A673 (cell line): ENCODE data around the gene RNF186. TPM values are rescaled to one million over a fixed set of nuclear protein-coding genes. Genes with fewer than 3 reads are reported as not detected.

Experiments used
- BruUV-seq: library from RNA; stranded (reverse); fragments of 400-500 nt; replicated peaks from 2 replicates; lab custom pipeline; 2021; lab: Mats Ljungman, UMichigan
- CTCF ChIA-PET: fragments of 300-600 bp; sonication (Branson Sonifier 250); formaldehyde crosslinking; loops from one replicate; lab custom pipeline; 2022; ENCODE audit warnings: antibody characterized with exemption; lab: Charles Lee
- POLR2A ChIA-PET: fragments of 300-600 bp; sonication (Branson Sonifier 250); formaldehyde crosslinking; loops from one replicate; lab custom pipeline; 2022; ENCODE audit warnings: antibody characterized with exemption; ENCODE audit not compliant: low non-redundant PET; lab: Charles Lee
- DNase-seq: peaks from one replicate; pipeline ENCODE4 v3.0.0-alpha.2; 2015; ENCODE audit warnings: low spot score
- H3K27ac ChIP-seq: fragments of 200-600 bp; sonication (generic); 2 replicates; pipeline ENCODE4 v1.5.1; 2016; ENCODE audit warnings: mixed run types, low read depth, mild to moderate bottlenecking, mixed read lengths, antibody characterized with exemption, low read length; ENCODE audit not compliant: poor library complexity, severe bottlenecking
- H3K27me3 ChIP-seq: fragments of 200-600 bp; sonication (generic); replicated peaks from 2 replicates; pipeline ENCODE4 v1.6.1; 2017; ENCODE audit warnings: mixed run types, low read depth, mild to moderate bottlenecking, mixed read lengths, antibody characterized with exemption, low read length; ENCODE audit not compliant: insufficient read depth, poor library complexity
- H3K36me3 ChIP-seq: fragments of 200-600 bp; sonication (generic); 2 replicates; pipeline ENCODE4 v1.6.1; 2016; ENCODE audit warnings: mixed run types, mild to moderate bottlenecking, mixed read lengths, antibody characterized with exemption, low read length; ENCODE audit not compliant: insufficient read depth, poor library complexity, severe bottlenecking
- H3K4me1 ChIP-seq: fragments of 200-600 bp; sonication (generic); 2 replicates; pipeline ENCODE4 v1.6.1; 2017; ENCODE audit warnings: mixed run types, mild to moderate bottlenecking, mixed read lengths, antibody characterized with exemption, low read length; ENCODE audit not compliant: insufficient read depth, poor library complexity, severe bottlenecking
- H3K4me3 ChIP-seq: fragments of 200-600 bp; sonication (generic); 2 replicates; pipeline ENCODE4 v1.5.1; 2016; ENCODE audit warnings: low read depth, mixed run types, mild to moderate bottlenecking, mixed read lengths, low read length; ENCODE audit not compliant: poor library complexity, severe bottlenecking
- H3K9me3 ChIP-seq: fragments of 200-600 bp; sonication (generic); 2 replicates; pipeline ENCODE4 v1.6.1; 2016; ENCODE audit warnings: mixed run types, low read depth, mild to moderate bottlenecking, mixed read lengths, antibody characterized with exemption, low read length; ENCODE audit not compliant: poor library complexity, severe bottlenecking
- EZH2 ChIP-seq: fragments of 200-600 bp; sonication (generic); IDR thresholded peaks from 2 replicates; pipeline ENCODE4 v1.6.1; 2017; ENCODE audit warnings: borderline replicate concordance, low read depth, mild to moderate bottlenecking, mixed read lengths, antibody characterized with exemption, low read length; ENCODE audit not compliant: poor library complexity, severe bottlenecking
- intact Hi-C: fragments of 100-400 bp; cut with micrococcal nuclease; formaldehyde crosslinking; loops from one replicate; pipeline ENCODE4 v1.10.0; 2022; ENCODE audit not compliant: unreplicated experiment
- total RNA-seq: library from RNA; stranded (reverse); gene quantifications from 2 replicates; pipeline ENCODE4 v1.2.3, GENCODE V29; 2021
- TF ChIP-seq, protein P1 (sequence below): fragments of 300-800, 200-600 bp; sonication (generic); conservative IDR thresholded peaks from 2 replicates; pipeline ENCODE4 v1.5.1; 2017; ENCODE audit warnings: low read depth, mild to moderate bottlenecking, antibody characterized with exemption, low read length, moderate library complexity, mixed read lengths

RNF186 gene
- total RNA-seq, 1 experiment from 2014 or later, result not detected

- Histone ChIP-seq H3K27ac (no peak overlapping the region), H3K9me3 (no peaks in the 10 kb centered on the region), H3K27me3 (no peaks in the 10 kb centered on the region), H3K36me3 (no peaks in the 10 kb centered on the region), H3K4me1 (no peaks in the 10 kb centered on the region), H3K4me3 (no peak overlapping the region)
- no TSS peak for BruUV-seq
- DNase-seq, result no peak
- intact Hi-C loops, result no loop called here
- ChIA-PET CTCF (no interaction called here), POLR2A (no interaction called here)
- TF ChIP-seq, protein P1, sequence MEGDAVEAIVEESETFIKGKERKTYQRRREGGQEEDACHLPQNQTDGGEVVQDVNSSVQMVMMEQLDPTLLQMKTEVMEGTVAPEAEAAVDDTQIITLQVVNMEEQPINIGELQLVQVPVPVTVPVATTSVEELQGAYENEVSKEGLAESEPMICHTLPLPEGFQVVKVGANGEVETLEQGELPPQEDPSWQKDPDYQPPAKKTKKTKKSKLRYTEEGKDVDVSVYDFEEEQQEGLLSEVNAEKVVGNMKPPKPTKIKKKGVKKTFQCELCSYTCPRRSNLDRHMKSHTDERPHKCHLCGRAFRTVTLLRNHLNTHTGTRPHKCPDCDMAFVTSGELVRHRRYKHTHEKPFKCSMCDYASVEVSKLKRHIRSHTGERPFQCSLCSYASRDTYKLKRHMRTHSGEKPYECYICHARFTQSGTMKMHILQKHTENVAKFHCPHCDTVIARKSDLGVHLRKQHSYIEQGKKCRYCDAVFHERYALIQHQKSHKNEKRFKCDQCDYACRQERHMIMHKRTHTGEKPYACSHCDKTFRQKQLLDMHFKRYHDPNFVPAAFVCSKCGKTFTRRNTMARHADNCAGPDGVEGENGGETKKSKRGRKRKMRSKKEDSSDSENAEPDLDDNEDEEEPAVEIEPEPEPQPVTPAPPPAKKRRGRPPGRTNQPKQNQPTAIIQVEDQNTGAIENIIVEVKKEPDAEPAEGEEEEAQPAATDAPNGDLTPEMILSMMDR, result no peak
- no peak for TF ChIP-seq EZH2
Observed at GRCh38 chr1:19786988-19787423, 28.1 kb downstream of the RNF186 start.

GRCh38 chr1:19785660-19786059, 29.4 kb downstream of the RNF186 start:
- H3K36me3 ChIP-seq, result no peaks in the 10 kb centered on the region
- no peaks in the 10 kb centered on the region for H3K27me3 ChIP-seq
- no peak for TF ChIP-seq EZH2
- TF ChIP-seq, protein P1, result no peak
- no peaks in the 10 kb centered on the region for H3K9me3 ChIP-seq
- intact Hi-C loops, result no loop called here
- no peaks in the 10 kb centered on the region for H3K4me1 ChIP-seq
- BruUV-seq, result no TSS peak
- ChIA-PET CTCF (no interaction called here), POLR2A (no interaction called here)
- no peak overlapping the region for H3K4me3 ChIP-seq
- no peak for DNase-seq
- no peak overlapping the region for H3K27ac ChIP-seq

GRCh38 chr1:19780267-19780877, 34.7 kb downstream of the RNF186 start:
- no peak overlapping the region for H3K4me3 ChIP-seq
- H3K36me3 ChIP-seq, result no peaks in the 10 kb centered on the region
- H3K9me3 ChIP-seq, result no peaks in the 10 kb centered on the region
- BruUV-seq, result no TSS peak
- no peaks in the 10 kb centered on the region for H3K27me3 ChIP-seq
- intact Hi-C loops, result no loop called here
- no peak for DNase-seq
- ChIA-PET CTCF (no interaction called here), POLR2A (interaction anchor here (0.7 kb wide), 1 partner anchor 11 kb away, joined by 3 read pairs; no protein-coding TSS in a partner anchor)
- no peak overlapping the region for H3K27ac ChIP-seq
- H3K4me1 ChIP-seq, result no peaks in the 10 kb centered on the region
- no peak for TF ChIP-seq EZH2
- TF ChIP-seq, protein P1, result no peak
